ENCODE data around the gene PDE4D.
A peak's percentile ranks its signal among the peaks of the same experiment; 100 is the strongest.

PDE4D gene

GRCh38 chr5:58933891-58934628, 959.5 kb downstream of the PDE4D start:
- DNase-seq, result no peak

GRCh38 chr5:58932057-58932612, 961.4 kb downstream of the PDE4D start:
- DNase-seq, result no peak

GRCh38 chr5:58930520-58930919, 963.0 kb downstream of the PDE4D start:
- DNase-seq, result no peak

- no peak for DNase-seq
These were observed 963.8 kb downstream of the PDE4D start for GRCh38 chr5:58929726-58930125.

- no peak for DNase-seq
These were observed 965.6 kb downstream of the PDE4D start for GRCh38 chr5:58927938-58928337.

- DNase-seq, result no peak
These were observed 966.3 kb downstream of the PDE4D start for GRCh38 chr5:58927181-58927580.

GRCh38 chr5:58926541-58926935, 967.0 kb downstream of the PDE4D start:
- DNase-seq, result no peak

GRCh38 chr5:58925627-58926540, 967.6 kb downstream of the PDE4D start:
- peak; percentile 54 for DNase-seq

- DNase-seq, result no peak
These were observed 969.2 kb downstream of the PDE4D start for GRCh38 chr5:58924306-58924705.

- no peak for DNase-seq
These were observed 970.2 kb downstream of the PDE4D start for GRCh38 chr5:58923355-58923754.

- no peak for DNase-seq
These were observed 970.9 kb downstream of the PDE4D start for GRCh38 chr5:58922461-58923171.

- no peak for DNase-seq
These were observed 972.4 kb downstream of the PDE4D start for GRCh38 chr5:58921159-58921558.

GRCh38 chr5:58919833-58920232, 973.7 kb downstream of the PDE4D start:
- DNase-seq, result no peak
